ENCODE data around the gene VRK2. TPM values are rescaled to one million over a fixed set of nuclear protein-coding genes. Genes with fewer than 3 reads are reported as not detected.
A peak's percentile ranks its signal among the peaks of the same experiment; 100 is the strongest.

The VRK2 gene
- polyA plus RNA-seq (2013): 17.3 and 18.1 TPM in 2 replicates

GRCh38 chr2:58046585-58047372, at the start of gene VRK2:
Gene VRK2, plus strand, starts transcription at chr2:58046806. Its CDS starts 2,026 bp downstream, at chr2:58048832.
- Histone ChIP-seq H3K79me1 (ENCODE audit: low read length) (peaks cover 10% of the 10 kb centered on the region), H3K4me3 (ENCODE audit: low read depth, low read length) (peak within 1 kb of the TSS; percentile 81), H3K36me3 (ENCODE audit: control insufficient read depth in 1 of 2, insufficient read depth in 2 of 2, low read length in 2 of 2) (no peaks in the 10 kb centered on the region), H3K4me2 (ENCODE audit: low read length) (peak within 1 kb of the TSS; percentile 91), H3K27me3 (ENCODE audit: insufficient read depth, low read length) (no peaks in the 10 kb centered on the region), H2BK12ac (ENCODE audit: low read length) (no peak within 1 kb of the TSS), H3K4me1 (ENCODE audit: control insufficient read depth in 1 of 2, insufficient read depth in 2 of 2, low read length in 2 of 2) (no peaks in the 10 kb centered on the region), H3K9me3 (ENCODE audit: insufficient read depth, low read depth, low read length) (no peaks in the 10 kb centered on the region), H3K9ac (ENCODE audit: low read length) (peak within 1 kb of the TSS; percentile 91), H2BK120ac (ENCODE audit: insufficient read depth, low read length, poor library complexity) (peak within 1 kb of the TSS; percentile 83), H4K8ac (ENCODE audit: low read depth, low read length) (peak within 1 kb of the TSS; percentile 88), H3K18ac (ENCODE audit: low read length) (peak within 1 kb of the TSS; percentile 55), H3K14ac (ENCODE audit: low read length) (peak within 1 kb of the TSS; percentile 89), H3K23ac (ENCODE audit: low read length) (no peak within 1 kb of the TSS), H3K27ac (ENCODE audit: low read depth, low read length) (peak within 1 kb of the TSS; percentile 87), H4K91ac (ENCODE audit: low read depth, low read length) (peak within 1 kb of the TSS; percentile 89), H2AFZ (ENCODE audit: insufficient read depth, low read length, poor library complexity) (peak within 1 kb of the TSS; percentile 86), H3K4ac (ENCODE audit: low read depth, low read length) (peak within 1 kb of the TSS; percentile 26), H2AK5ac (ENCODE audit: low read length) (no peak within 1 kb of the TSS), H4K12ac (ENCODE audit: low read depth, low read length) (peak within 1 kb of the TSS; percentile 97), H3K79me2 (ENCODE audit: control insufficient read depth, insufficient read depth, low read length, poor library complexity) (peaks cover 6% of the 10 kb centered on the region), H2BK5ac (ENCODE audit: low read depth, low read length, poor library complexity) (peak within 1 kb of the TSS; percentile 78)
- peak; percentile 96 to 97 for DNase-seq
- WGBS (ENCODE audit: extremely low coverage, insufficient coverage, insufficient read length): no CpG with 5 or more reads among the region's 76 CpGs

DNA sequence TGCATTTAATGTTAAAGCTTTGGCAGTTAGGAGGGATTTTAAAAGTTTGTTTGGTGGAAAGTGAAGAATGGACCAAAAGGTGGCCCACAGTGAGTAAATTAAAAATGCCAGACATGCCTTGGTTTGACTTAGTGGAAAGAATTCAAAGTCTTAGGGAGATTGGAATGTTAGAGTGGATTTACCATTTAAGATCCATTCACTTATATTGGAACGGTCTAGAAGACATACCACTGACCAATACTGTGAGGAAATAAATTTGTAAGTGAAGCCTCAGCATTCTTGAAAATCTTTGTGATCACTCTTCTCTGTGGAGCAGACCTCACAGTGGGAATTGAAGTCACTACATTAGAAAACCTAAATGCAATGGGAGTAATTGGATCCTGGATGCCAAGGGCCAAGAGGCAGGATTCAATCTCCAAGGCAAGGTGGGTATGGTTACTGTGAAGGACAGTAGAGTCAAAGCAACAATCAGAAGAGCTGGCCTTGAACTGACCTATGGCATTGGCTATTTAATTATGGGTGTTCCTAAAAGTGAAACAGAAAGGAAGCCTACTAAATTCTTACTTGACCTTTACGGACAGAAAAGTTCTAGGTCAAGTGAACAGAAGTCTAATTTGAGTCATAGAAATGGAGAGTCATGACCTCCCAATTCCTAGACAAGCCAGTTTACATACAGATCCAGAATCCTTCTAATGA, 40.2 kb upstream of the VRK2 start:
- no CpG with 5 or more reads among the region's 2 CpGs for WGBS (ENCODE audit: extremely low coverage, insufficient coverage, insufficient read length)
- no peaks in the 10 kb centered on the region for H3K4me1 ChIP-seq (ENCODE audit: control insufficient read depth in 1 of 2, insufficient read depth in 2 of 2, low read length in 2 of 2)
- no peak overlapping the region for H3K14ac ChIP-seq (ENCODE audit: low read length)
- H3K4ac ChIP-seq (ENCODE audit: low read depth, low read length): no peak overlapping the region
- no peak overlapping the region for H4K12ac ChIP-seq (ENCODE audit: low read depth, low read length)
- H3K79me2 ChIP-seq (ENCODE audit: control insufficient read depth, insufficient read depth, low read length, poor library complexity): no peaks in the 10 kb centered on the region
- H3K36me3 ChIP-seq (ENCODE audit: control insufficient read depth in 1 of 2, insufficient read depth in 2 of 2, low read length in 2 of 2): no peaks in the 10 kb centered on the region
- no peaks in the 10 kb centered on the region for H3K79me1 ChIP-seq (ENCODE audit: low read length)
- no peak overlapping the region for H3K27ac ChIP-seq (ENCODE audit: low read depth, low read length)
- H3K9me3 ChIP-seq (ENCODE audit: insufficient read depth, low read depth, low read length): no peaks in the 10 kb centered on the region
- H3K23ac ChIP-seq (ENCODE audit: low read length): no peak overlapping the region
- H3K27me3 ChIP-seq (ENCODE audit: insufficient read depth, low read length): no peaks in the 10 kb centered on the region
- H2BK12ac ChIP-seq (ENCODE audit: low read length): no peak overlapping the region
- H2AFZ ChIP-seq (ENCODE audit: insufficient read depth, low read length, poor library complexity): no peak overlapping the region
- no peak overlapping the region for H3K9ac ChIP-seq (ENCODE audit: low read length)
- H4K8ac ChIP-seq (ENCODE audit: low read depth, low read length): no peak overlapping the region
- no peak for DNase-seq
- H2BK120ac ChIP-seq (ENCODE audit: insufficient read depth, low read length, poor library complexity): no peak overlapping the region
- no peak overlapping the region for H3K4me2 ChIP-seq (ENCODE audit: low read length)
- no peak overlapping the region for H2AK5ac ChIP-seq (ENCODE audit: low read length)
- H3K4me3 ChIP-seq (ENCODE audit: low read depth, low read length): no peak overlapping the region
- no peak overlapping the region for H4K91ac ChIP-seq (ENCODE audit: low read depth, low read length)
- H2BK5ac ChIP-seq (ENCODE audit: low read depth, low read length, poor library complexity): no peak overlapping the region
- H3K18ac ChIP-seq (ENCODE audit: low read length): no peak overlapping the region

- no peak overlapping the region for H2BK12ac ChIP-seq (ENCODE audit: low read length)
- no peak overlapping the region for H3K4me3 ChIP-seq (ENCODE audit: low read depth, low read length)
- no CpG with 5 or more reads among the region's 1 CpG for WGBS (ENCODE audit: extremely low coverage, insufficient coverage, insufficient read length)
- H2AK5ac ChIP-seq (ENCODE audit: low read length): no peak overlapping the region
- no peak overlapping the region for H3K14ac ChIP-seq (ENCODE audit: low read length)
- H3K9me3 ChIP-seq (ENCODE audit: insufficient read depth, low read depth, low read length): no peaks in the 10 kb centered on the region
- no peak overlapping the region for H2BK5ac ChIP-seq (ENCODE audit: low read depth, low read length, poor library complexity)
- no peaks in the 10 kb centered on the region for H3K79me2 ChIP-seq (ENCODE audit: control insufficient read depth, insufficient read depth, low read length, poor library complexity)
- no peaks in the 10 kb centered on the region for H3K4me1 ChIP-seq (ENCODE audit: control insufficient read depth in 1 of 2, insufficient read depth in 2 of 2, low read length in 2 of 2)
- no peak overlapping the region for H3K23ac ChIP-seq (ENCODE audit: low read length)
- H3K9ac ChIP-seq (ENCODE audit: low read length): no peak overlapping the region
- H4K12ac ChIP-seq (ENCODE audit: low read depth, low read length): no peak overlapping the region
- H3K4me2 ChIP-seq (ENCODE audit: low read length): no peak overlapping the region
- H2AFZ ChIP-seq (ENCODE audit: insufficient read depth, low read length, poor library complexity): no peak overlapping the region
- no peak overlapping the region for H3K18ac ChIP-seq (ENCODE audit: low read length)
- H3K27ac ChIP-seq (ENCODE audit: low read depth, low read length): no peak overlapping the region
- no peaks in the 10 kb centered on the region for H3K36me3 ChIP-seq (ENCODE audit: control insufficient read depth in 1 of 2, insufficient read depth in 2 of 2, low read length in 2 of 2)
- no peak for DNase-seq
- no peak overlapping the region for H2BK120ac ChIP-seq (ENCODE audit: insufficient read depth, low read length, poor library complexity)
- no peak overlapping the region for H4K91ac ChIP-seq (ENCODE audit: low read depth, low read length)
- no peak overlapping the region for H3K4ac ChIP-seq (ENCODE audit: low read depth, low read length)
- H3K79me1 ChIP-seq (ENCODE audit: low read length): no peaks in the 10 kb centered on the region
- no peak overlapping the region for H4K8ac ChIP-seq (ENCODE audit: low read depth, low read length)
- H3K27me3 ChIP-seq (ENCODE audit: insufficient read depth, low read length): no peaks in the 10 kb centered on the region
Observed at GRCh38 chr2:58006952-58007284, 39.7 kb upstream of the VRK2 start.

DNA sequence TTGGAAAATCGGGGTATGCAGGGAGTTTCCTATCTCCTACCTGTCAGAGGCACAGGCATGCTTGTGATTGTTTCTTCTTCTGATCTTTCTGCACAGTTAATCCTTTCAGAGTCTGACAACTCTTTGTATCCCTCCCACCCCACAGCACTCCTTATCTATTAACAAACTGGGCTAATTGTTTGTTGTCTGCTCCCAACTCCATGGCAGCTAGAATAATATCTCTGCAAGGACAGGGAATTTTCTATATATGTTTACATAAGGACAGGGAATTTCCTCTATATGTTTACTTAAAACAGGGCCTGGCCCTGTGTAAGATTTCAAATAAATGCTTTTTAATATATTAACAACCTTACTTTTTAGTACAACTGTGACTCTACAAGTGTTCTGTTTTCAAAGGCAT, 36.0 kb upstream of the VRK2 start:
- Histone ChIP-seq H2BK5ac (ENCODE audit: low read depth, low read length, poor library complexity) (no peak overlapping the region), H2AFZ (ENCODE audit: insufficient read depth, low read length, poor library complexity) (no peak overlapping the region), H3K14ac (ENCODE audit: low read length) (no peak overlapping the region), H4K12ac (ENCODE audit: low read depth, low read length) (no peak overlapping the region), H3K23ac (ENCODE audit: low read length) (no peak overlapping the region), H3K79me1 (ENCODE audit: low read length) (no peaks in the 10 kb centered on the region), H3K4ac (ENCODE audit: low read depth, low read length) (no peak overlapping the region), H3K27ac (ENCODE audit: low read depth, low read length) (no peak overlapping the region), H4K8ac (ENCODE audit: low read depth, low read length) (no peak overlapping the region), H3K79me2 (ENCODE audit: control insufficient read depth, insufficient read depth, low read length, poor library complexity) (no peaks in the 10 kb centered on the region), H2BK120ac (ENCODE audit: insufficient read depth, low read length, poor library complexity) (no peak overlapping the region), H3K4me3 (ENCODE audit: low read depth, low read length) (no peak overlapping the region), H2AK5ac (ENCODE audit: low read length) (no peak overlapping the region), H4K91ac (ENCODE audit: low read depth, low read length) (no peak overlapping the region), H3K9me3 (ENCODE audit: insufficient read depth, low read depth, low read length) (no peaks in the 10 kb centered on the region), H3K4me2 (ENCODE audit: low read length) (no peak overlapping the region), H3K4me1 (ENCODE audit: control insufficient read depth in 1 of 2, insufficient read depth in 2 of 2, low read length in 2 of 2) (no peaks in the 10 kb centered on the region), H3K9ac (ENCODE audit: low read length) (no peak overlapping the region), H2BK12ac (ENCODE audit: low read length) (no peak overlapping the region), H3K27me3 (ENCODE audit: insufficient read depth, low read length) (no peaks in the 10 kb centered on the region), H3K36me3 (ENCODE audit: control insufficient read depth in 1 of 2, insufficient read depth in 2 of 2, low read length in 2 of 2) (no peaks in the 10 kb centered on the region), H3K18ac (ENCODE audit: low read length) (no peak overlapping the region)
- no CpG with 5 or more reads among the region's 1 CpG for WGBS (ENCODE audit: extremely low coverage, insufficient coverage, insufficient read length)
- no peak for DNase-seq

Data from trophoblast cell (in vitro differentiated cells and primary cell).